ENCODE measurements around the gene BMAL1.

- no peak for TF ChIP-seq POLR2A (IDR thresholded peaks at IDR 0.05; ENCODE audit: low read depth, low read length)
- no peak for TF ChIP-seq TAF1 (IDR thresholded peaks at IDR 0.05; ENCODE audit: borderline replicate concordance, low read depth, low read length)
These were observed 54.5 kb downstream of the BMAL1 start for GRCh38 chr11:13332124-13332523.
